HepG2 (cell line): ENCODE measurements around the gene EZH1. TPM values are rescaled to one million over a fixed set of nuclear protein-coding genes. Genes with fewer than 3 reads are reported as not detected.
A peak's percentile ranks its signal among the peaks of the same experiment; 100 is the strongest.

Experiments used
- AFF4 ChIP-seq: sonication (generic); formaldehyde crosslinking; IDR thresholded peaks from 2 replicates; pipeline ENCODE4 v1.4.0; 2020; ENCODE audit warnings: missing genetic modification reagents
- AGO2 ChIP-seq: fragments of 200-400 bp; formaldehyde crosslinking; optimal IDR thresholded peaks from 2 replicates; pipeline ENCODE3; 2017; ENCODE audit warnings: mild to moderate bottlenecking, low read depth, low read length, moderate library complexity
- ATF1 ChIP-seq: IDR thresholded peaks from 2 replicates; pipeline ENCODE4 v1.6.1; 2016; ENCODE audit warnings: mild to moderate bottlenecking, control low read depth
- GABPB1 ChIP-seq: IDR thresholded peaks from 2 replicates; pipeline ENCODE4 v1.6.1; 2016; ENCODE audit warnings: mild to moderate bottlenecking, missing genetic modification reagents, moderate library complexity, missing compliant biosample characterization
- MED8 ChIP-seq: sonication (generic); formaldehyde crosslinking; IDR thresholded peaks from 2 replicates; pipeline ENCODE4 v1.8.1; 2023; ENCODE audit warnings: mild to moderate bottlenecking, missing genetic modification reagents; ENCODE audit not compliant: insufficient replicate concordance
- NFKB2 ChIP-seq: sonication (generic); formaldehyde crosslinking; IDR thresholded peaks from 2 replicates; pipeline ENCODE4 v1.4.0; 2020; ENCODE audit warnings: missing genetic modification reagents, borderline replicate concordance
- SAFB2 ChIP-seq: sonication (generic); formaldehyde crosslinking; IDR thresholded peaks from 2 replicates; pipeline ENCODE4 v1.5.1; 2020; ENCODE audit warnings: missing genetic modification reagents, low read depth, mild to moderate bottlenecking, borderline replicate concordance
- SAP130 ChIP-seq: IDR thresholded peaks from 2 replicates; pipeline ENCODE4 v1.6.1; 2016; ENCODE audit warnings: low read depth
- SIN3B ChIP-seq: fragments of 150-350 bp; IDR thresholded peaks from 2 replicates; pipeline ENCODE4 v1.6.1; 2014; ENCODE audit warnings: low read length
- THAP8 ChIP-seq: sonication (generic); formaldehyde crosslinking; IDR thresholded peaks from 2 replicates; pipeline ENCODE4 v1.5.1; 2020; ENCODE audit warnings: missing genetic modification reagents, mild to moderate bottlenecking, borderline replicate concordance
- THRA ChIP-seq: sonication (generic); formaldehyde crosslinking; IDR thresholded peaks from 2 replicates; pipeline ENCODE4 v1.4.0; 2020; ENCODE audit warnings: missing genetic modification reagents, borderline replicate concordance
- TOE1 ChIP-seq: sonication (generic); formaldehyde crosslinking; IDR thresholded peaks from 2 replicates; pipeline ENCODE4 v1.4.0; 2020; ENCODE audit warnings: mild to moderate bottlenecking, missing genetic modification reagents
- ZBTB7A ChIP-seq: sonication (generic); formaldehyde crosslinking; IDR thresholded peaks from 2 replicates; pipeline ENCODE4 v1.8.0; 2022; ENCODE audit warnings: mild to moderate bottlenecking, missing genetic modification reagents
- ZNF383 ChIP-seq: sonication (generic); formaldehyde crosslinking; IDR thresholded peaks from 2 replicates; pipeline ENCODE4 v1.4.0; 2020; ENCODE audit warnings: missing genetic modification reagents, mild to moderate bottlenecking, borderline replicate concordance
- ZNF782 ChIP-seq: sonication (generic); formaldehyde crosslinking; IDR thresholded peaks from 2 replicates; pipeline ENCODE4 v1.4.0; 2020; ENCODE audit warnings: missing genetic modification reagents, mild to moderate bottlenecking, borderline replicate concordance
- polyA plus RNA-seq, 8 experiments: library from polyadenylated mRNA; depleted of rRNA in 3 of 8; stranded (reverse) in 7 of 8; unstranded in 1 of 8; fragments of >200 nt; fragmentation: Illumina TruSeq in 4 of 8; extraction: Trizol in 4 of 8; gene quantifications; 2 replicates each; pipeline versions ENCODE4 v1.2.1 to v1.2.3, GENCODE V29; 2011 to 2016; ENCODE audit warnings: low read depth in 4 of 8, missing spikeins in 1 of 8, mixed read lengths in 1 of 8; ENCODE audit not compliant: insufficient read depth in 1 of 8
- total RNA-seq, 5 experiments: library from RNA; depleted of rRNA; stranded (reverse); fragments of >200 nt; fragmentation: Illumina TruSeq; extraction: Trizol; gene quantifications; 2 replicates each; pipeline ENCODE4 v1.2.3, GENCODE V29; 2016; ENCODE audit warnings: low read depth in 1 of 5
- TF ChIP-seq, protein P1 (sequence below): fragments of 450-650 bp; IDR thresholded peaks from 2 replicates; pipeline ENCODE4 v1.6.1; 2016
- TF ChIP-seq, protein P2 (sequence below): IDR thresholded peaks from 2 replicates; pipeline ENCODE4 v1.6.1; 2012; ENCODE audit warnings: inconsistent platforms

EZH1 gene
- total and polyA plus RNA-seq, 2 of the 13 experiments (the other 11 are each of a cell fraction or from before 2014, with no cell fraction given) = 11.6 to 24.0 TPM

- no peak for TF ChIP-seq ZNF782 (CRISPR knock-in tag)
- TF ChIP-seq THAP8 (CRISPR knock-in tag) = no peak
- TF ChIP-seq SIN3B = no peak
- 0 out of 2 replicates have a peak, but pooled peaks have one; percentile 17 for TF ChIP-seq NFKB2 (CRISPR knock-in tag)
- no peak for TF ChIP-seq ZNF383 (CRISPR knock-in tag)
- no peak for TF ChIP-seq AFF4 (CRISPR knock-in tag)
- TF ChIP-seq ZBTB7A (CRISPR knock-in tag) = peak; percentile 52; the same call in 1 of the 2 replicates
- no peak for TF ChIP-seq SAFB2 (CRISPR knock-in tag)
- no peak for TF ChIP-seq AGO2
- TF ChIP-seq TOE1 (CRISPR knock-in tag) = no peak
- TF ChIP-seq, protein P1, sequence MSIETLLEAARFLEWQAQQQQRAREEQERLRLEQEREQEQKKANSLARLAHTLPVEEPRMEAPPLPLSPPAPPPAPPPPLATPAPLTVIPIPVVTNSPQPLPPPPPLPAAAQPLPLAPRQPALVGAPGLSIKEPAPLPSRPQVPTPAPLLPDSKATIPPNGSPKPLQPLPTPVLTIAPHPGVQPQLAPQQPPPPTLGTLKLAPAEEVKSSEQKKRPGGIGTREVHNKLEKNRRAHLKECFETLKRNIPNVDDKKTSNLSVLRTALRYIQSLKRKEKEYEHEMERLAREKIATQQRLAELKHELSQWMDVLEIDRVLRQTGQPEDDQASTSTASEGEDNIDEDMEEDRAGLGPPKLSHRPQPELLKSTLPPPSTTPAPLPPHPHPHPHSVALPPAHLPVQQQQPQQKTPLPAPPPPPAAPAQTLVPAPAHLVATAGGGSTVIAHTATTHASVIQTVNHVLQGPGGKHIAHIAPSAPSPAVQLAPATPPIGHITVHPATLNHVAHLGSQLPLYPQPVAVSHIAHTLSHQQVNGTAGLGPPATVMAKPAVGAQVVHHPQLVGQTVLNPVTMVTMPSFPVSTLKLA = no peak
- TF ChIP-seq MED8 (CRISPR knock-in tag) = no peak
- TF ChIP-seq GABPB1 (CRISPR knock-in tag) = peak; percentile 30; the same call in 1 of the 2 replicates
- TF ChIP-seq ATF1 = no peak
- no peak for TF ChIP-seq THRA (CRISPR knock-in tag)
- no peak for TF ChIP-seq SAP130 (CRISPR knock-in tag)
- TF ChIP-seq, protein P2, sequence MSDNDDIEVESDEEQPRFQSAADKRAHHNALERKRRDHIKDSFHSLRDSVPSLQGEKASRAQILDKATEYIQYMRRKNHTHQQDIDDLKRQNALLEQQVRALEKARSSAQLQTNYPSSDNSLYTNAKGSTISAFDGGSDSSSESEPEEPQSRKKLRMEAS = no peak
Measured at GRCh38 chr17:42680331-42680808, 64.5 kb downstream of the EZH1 start (continued).
